Measurements from ENCODE around the gene PCSK1N.

Gene PCSK1N

GRCh38 chrX:48782795-48783194 lies 52.6 kb downstream of the PCSK1N start:
- TF ChIP-seq CREB1 (IDR thresholded peaks at IDR 0.05; ENCODE audit: low read depth) (no peak), MAX (IDR thresholded peaks at IDR 0.05) (no peak), EP300 (IDR thresholded peaks at IDR 0.05; ENCODE audit: borderline replicate concordance) (no peak), USF1 (IDR thresholded peaks at IDR 0.05) (no peak), TAF1 (IDR thresholded peaks at IDR 0.05; ENCODE audit: low read depth) (no peak), RAD21 (IDR thresholded peaks at IDR 0.05; ENCODE audit: low read depth) (no peak), TEAD4 (IDR thresholded peaks at IDR 0.05) (no peak)

GRCh38 chrX:48782216-48782615 lies 53.2 kb downstream of the PCSK1N start:
- no peak for TF ChIP-seq USF1 (IDR thresholded peaks at IDR 0.05)
- TF ChIP-seq EP300 (IDR thresholded peaks at IDR 0.05; ENCODE audit: borderline replicate concordance): no peak
- no peak for TF ChIP-seq RAD21 (IDR thresholded peaks at IDR 0.05; ENCODE audit: low read depth)
- TF ChIP-seq ZBTB7A (IDR thresholded peaks at IDR 0.05; ENCODE audit: low read depth): no peak
- TF ChIP-seq FOXM1 (IDR thresholded peaks at IDR 0.05; ENCODE audit: borderline replicate concordance, low read depth): no peak
- TF ChIP-seq TAF1 (IDR thresholded peaks at IDR 0.05; ENCODE audit: low read depth): no peak
- no peak for TF ChIP-seq CEBPB (IDR thresholded peaks at IDR 0.05)

- TF ChIP-seq TCF12 (IDR thresholded peaks at IDR 0.05; ENCODE audit: low read depth): no peak
- no peak for TF ChIP-seq CEBPB (IDR thresholded peaks at IDR 0.05)
- TF ChIP-seq RAD21 (IDR thresholded peaks at IDR 0.05; ENCODE audit: low read depth): no peak
- no peak for TF ChIP-seq YY1 (IDR thresholded peaks at IDR 0.05; ENCODE audit: low read depth)
- TF ChIP-seq TEAD4 (IDR thresholded peaks at IDR 0.05): no peak
- TF ChIP-seq ZBTB7A (IDR thresholded peaks at IDR 0.05; ENCODE audit: low read depth): no peak
- TF ChIP-seq TAF1 (IDR thresholded peaks at IDR 0.05; ENCODE audit: low read depth): no peak
- TF ChIP-seq FOXM1 (IDR thresholded peaks at IDR 0.05; ENCODE audit: borderline replicate concordance, low read depth): no peak
- TF ChIP-seq NFIC (IDR thresholded peaks at IDR 0.05): no peak
- TF ChIP-seq REST (IDR thresholded peaks at IDR 0.05; ENCODE audit: low read depth): no peak
- TF ChIP-seq MAX (IDR thresholded peaks at IDR 0.05): no peak
These were observed 53.7 kb downstream of the PCSK1N start for GRCh38 chrX:48781705-48782104.

All from Ishikawa (cell line).